Muscle of leg (tissue), 11 donors: ENCODE data around the gene AAK1. TPM values are rescaled to one million over a fixed set of nuclear protein-coding genes. Genes with fewer than 3 reads are reported as not detected.
"Not testable (repeated sequence)": the region's sequence is repeated elsewhere in the genome, so short reads cannot be mapped to it uniquely, and the experiment has no call there.

Experiments
- DNase-seq: peaks from one replicate; pipeline ENCODE4 v3.0.0; 2013
- H3K27ac ChIP-seq: one replicate; pipeline ENCODE4 v1.5.1; 2013; ENCODE audit warnings: mild to moderate bottlenecking, low read length, control low read depth
- H3K27me3 ChIP-seq: one replicate; pipeline ENCODE4 v1.6.1; 2013; ENCODE audit warnings: low read length; ENCODE audit not compliant: control insufficient read depth, insufficient read depth
- H3K36me3 ChIP-seq: one replicate; pipeline ENCODE4 v1.6.1; 2013; ENCODE audit warnings: low read length; ENCODE audit not compliant: control insufficient read depth, insufficient read depth
- H3K4me1 ChIP-seq: one replicate; pipeline ENCODE4 v1.6.1; 2013; ENCODE audit warnings: low read length; ENCODE audit not compliant: control insufficient read depth, insufficient read depth
- H3K4me3 ChIP-seq: one replicate; pipeline ENCODE4 v1.5.1; 2013; ENCODE audit warnings: low read length, control low read depth
- H3K9me3 ChIP-seq: replicated peaks from 2 replicates; pipeline ENCODE4 v1.6.1; 2013; ENCODE audit warnings: low read depth, low read length; ENCODE audit not compliant: control insufficient read depth
- WGBS: methylation state at CpG from one replicate; pipeline ENCODE4 v1.1.5; 2013; ENCODE audit warnings: missing lambda C conversion rate; ENCODE audit not compliant: insufficient coverage; 5-methylcytosine and 5-hydroxymethylcytosine counted together
- polyA plus RNA-seq, 8 donors: library from polyadenylated mRNA; unstranded; fragments of 120-200 nt; gene quantifications; one replicate each; pipeline versions ENCODE4 v1.2.1 to v1.2.3, GENCODE V29; 2013; ENCODE audit warnings: inconsistent platforms in 1 of 8, low replicate concordance in 1 of 8; ENCODE audit not compliant: insufficient read length in 8 of 8, insufficient read depth in 1 of 8
- total RNA-seq: library from RNA; stranded (reverse); fragments of 120-200 nt; gene quantifications from one replicate; pipeline ENCODE4 v1.2.4, GENCODE V29; 2013

AAK1 gene
- total and polyA plus RNA-seq, 9 donors: 9.3 to 20.6 (median 14.4) TPM

- Histone ChIP-seq H3K27ac (no peak overlapping the region), H3K27me3 (no peaks in the 10 kb centered on the region), H3K4me3 (no peak overlapping the region), H3K4me1 (no peaks in the 10 kb centered on the region), H3K36me3 (peaks cover 39% of the 10 kb centered on the region), H3K9me3 (no peaks in the 10 kb centered on the region)
- 62% methylated on average over 3 of the region's 6 CpGs for WGBS
- no peak for DNase-seq
Observed at GRCh38 chr2:69429491-69430183, 213.9 kb downstream of the AAK1 start.

GRCh38 chr2:69428981-69429380 lies 214.6 kb downstream of the AAK1 start:
- no CpG with 5 or more reads among the region's 2 CpGs for WGBS
- no peaks in the 10 kb centered on the region for H3K27me3 ChIP-seq
- H3K9me3 ChIP-seq: no peaks in the 10 kb centered on the region
- peak; percentile 21 for DNase-seq
- no peak overlapping the region for H3K27ac ChIP-seq
- H3K4me1 ChIP-seq: no peaks in the 10 kb centered on the region
- H3K4me3 ChIP-seq: no peak overlapping the region
- H3K36me3 ChIP-seq: peaks cover 39% of the 10 kb centered on the region

DNA sequence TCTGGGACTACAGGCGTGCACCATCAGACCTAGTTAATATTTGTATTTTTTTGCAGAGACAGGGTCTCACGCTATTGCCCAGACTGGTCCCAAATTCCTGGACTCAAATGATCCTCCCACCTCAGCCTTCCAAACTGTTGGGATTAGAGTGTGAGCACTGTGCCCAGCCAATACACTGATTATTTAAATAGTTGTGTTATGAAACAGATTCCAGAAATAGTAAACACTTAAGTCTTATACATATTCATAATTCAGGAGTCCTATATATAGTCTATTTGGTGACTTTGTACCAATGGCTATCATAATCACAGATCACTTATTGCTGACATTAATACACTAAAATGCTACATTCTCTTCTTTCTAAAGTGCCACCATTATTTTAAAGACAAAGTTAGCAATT lies 219.1 kb downstream of the AAK1 start:
- WGBS: 100% methylated on average over 1 of the region's 2 CpGs
- H3K36me3 ChIP-seq: peaks cover 31% of the 10 kb centered on the region
- no peak for DNase-seq
- no peaks in the 10 kb centered on the region for H3K9me3 ChIP-seq
- H3K27ac ChIP-seq: no peak overlapping the region
- no peak overlapping the region for H3K4me3 ChIP-seq
- H3K27me3 ChIP-seq: no peaks in the 10 kb centered on the region
- no peaks in the 10 kb centered on the region for H3K4me1 ChIP-seq

GRCh38 chr2:69422198-69422597 lies 221.3 kb downstream of the AAK1 start:
- no peak overlapping the region for H3K4me3 ChIP-seq
- H3K4me1 ChIP-seq: no peaks in the 10 kb centered on the region
- no peaks in the 10 kb centered on the region for H3K27me3 ChIP-seq
- H3K36me3 ChIP-seq: peaks cover 27% of the 10 kb centered on the region
- DNase-seq: no peak
- no peaks in the 10 kb centered on the region for H3K9me3 ChIP-seq
- H3K27ac ChIP-seq: no peak overlapping the region

DNA sequence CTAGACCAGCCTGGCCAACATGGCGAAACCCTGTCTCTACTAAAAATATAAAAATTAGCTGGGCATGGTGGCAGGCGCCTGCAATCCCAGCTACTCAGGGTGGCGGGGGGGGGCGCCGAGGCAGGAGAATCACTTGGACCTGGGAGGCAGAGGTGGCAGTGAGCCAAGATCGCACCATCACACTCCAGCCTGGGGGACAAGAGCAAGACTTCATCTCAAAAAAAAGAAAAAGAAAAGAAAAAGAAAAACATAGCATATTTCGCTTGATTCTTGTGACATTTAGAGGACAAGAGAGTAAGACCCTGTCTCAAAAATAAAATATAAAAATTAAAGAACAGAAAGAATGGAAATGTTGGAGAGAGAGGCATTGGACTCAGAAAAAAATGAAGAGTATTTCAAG lies 224.4 kb downstream of the AAK1 start:
- not testable (repeated sequence) for H3K27ac ChIP-seq, H3K4me1 ChIP-seq, H3K9me3 ChIP-seq, H3K27me3 ChIP-seq, H3K4me3 ChIP-seq, DNase-seq
- WGBS: no CpG with 5 or more reads among the region's 7 CpGs
- H3K36me3 ChIP-seq: peaks cover 25% of the 10 kb centered on the region

DNA sequence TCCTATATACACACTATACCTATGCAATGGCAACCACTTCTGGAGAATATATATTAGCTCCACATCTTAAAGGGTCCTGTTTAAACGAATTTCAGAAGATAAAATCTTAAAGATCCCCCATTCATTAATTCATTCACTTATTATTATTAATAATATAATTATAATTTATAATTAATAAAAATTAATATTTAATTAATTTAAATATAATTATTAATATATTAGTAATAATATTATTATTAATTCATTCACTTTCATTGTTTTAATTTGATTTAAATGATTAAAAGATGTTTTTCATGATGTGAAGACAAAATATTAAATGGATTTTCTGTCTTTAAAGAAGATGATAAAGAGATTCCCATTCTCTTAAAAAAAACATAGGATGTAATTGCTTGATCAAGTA lies 227.4 kb downstream of the AAK1 start:
- WGBS: no CpG with 5 or more reads among the region's 1 CpG
- Histone ChIP-seq H3K36me3 (peaks cover 35% of the 10 kb centered on the region), H3K4me3 (no peak overlapping the region), H3K9me3 (no peaks in the 10 kb centered on the region), H3K4me1 (no peaks in the 10 kb centered on the region), H3K27me3 (no peaks in the 10 kb centered on the region), H3K27ac (no peak overlapping the region)
- DNase-seq: no peak

Other genes with a start within 250 kb of the AAK1 start
- gene NFU1, start 206.3 kb downstream of the AAK1 start, total RNA-seq: 60.0 TPM
- gene NFU1, start 206.3 kb downstream of the AAK1 start, polyA plus RNA-seq: 10 to 100 TPM; 45.8 to 53.4 (median 48.3) TPM
- 20.2 TPM for gene ANXA4, start 98.4 kb upstream of the AAK1 start, total RNA-seq
- gene ANXA4, start 98.4 kb upstream of the AAK1 start, polyA plus RNA-seq: 10 to 100 TPM; 24.7 to 51.1 (median 31.0) TPM
- 7.5 TPM for gene GMCL1, start 185.9 kb upstream of the AAK1 start, total RNA-seq
- gene GMCL1, start 185.9 kb upstream of the AAK1 start, polyA plus RNA-seq: 10 to 100 TPM in 4 of 8 donors, 1 to 10 TPM in 4; 8.7 to 13.2 (median 10.0) TPM